Measurements from ENCODE around the gene TMPRSS11A. TPM values are rescaled to one million over a fixed set of nuclear protein-coding genes. Genes with fewer than 3 reads are reported as not detected.

The TMPRSS11A gene
- total and polyA plus RNA-seq, 2 donors (not counting 3 experiments of a cell fraction or from before 2014, with no cell fraction given): not detected

DNA sequence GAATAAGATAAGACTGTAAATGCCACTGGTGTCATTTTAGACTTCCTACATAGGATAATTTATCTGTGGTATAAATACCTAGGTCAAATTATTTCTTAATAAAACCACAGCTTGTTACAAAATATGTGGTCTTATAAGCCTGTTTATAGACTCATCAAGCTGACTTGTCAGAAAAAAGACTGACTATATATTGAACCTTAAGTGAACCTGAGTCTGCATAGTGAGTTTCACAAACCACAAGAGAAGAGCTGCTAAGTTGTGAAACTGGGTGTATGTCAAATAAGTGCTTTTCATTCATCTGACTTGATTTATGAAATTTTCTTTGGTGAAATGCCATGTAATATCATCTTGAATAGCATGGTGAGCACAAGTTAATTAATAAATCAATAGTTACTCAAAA, 48.4 kb upstream of the TMPRSS11A start:
- no peak overlapping the region for H3K4me2 ChIP-seq (ENCODE audit: insufficient read depth, low read length)
- no peak overlapping the region for H3K4me3 ChIP-seq (replicated peaks in 1 of 3; ENCODE audit: insufficient read depth in 1 of 3, low read depth in 1 of 3, low read length in 3 of 3)
- no peaks in the 10 kb centered on the region for H3K27me3 ChIP-seq (ENCODE audit: control insufficient read depth in 2 of 2, insufficient read depth in 2 of 2, low read length in 2 of 2)
- no peak for FAIRE-seq
- TF ChIP-seq JUN (IDR thresholded peaks at IDR 0.05; ENCODE audit: borderline replicate concordance, insufficient read depth, insufficient read length, low read depth): no peak
- no peak for TF ChIP-seq MYC (IDR thresholded peaks at IDR 0.05; ENCODE audit: low read depth, low read length)
- TF ChIP-seq, protein P1, sequence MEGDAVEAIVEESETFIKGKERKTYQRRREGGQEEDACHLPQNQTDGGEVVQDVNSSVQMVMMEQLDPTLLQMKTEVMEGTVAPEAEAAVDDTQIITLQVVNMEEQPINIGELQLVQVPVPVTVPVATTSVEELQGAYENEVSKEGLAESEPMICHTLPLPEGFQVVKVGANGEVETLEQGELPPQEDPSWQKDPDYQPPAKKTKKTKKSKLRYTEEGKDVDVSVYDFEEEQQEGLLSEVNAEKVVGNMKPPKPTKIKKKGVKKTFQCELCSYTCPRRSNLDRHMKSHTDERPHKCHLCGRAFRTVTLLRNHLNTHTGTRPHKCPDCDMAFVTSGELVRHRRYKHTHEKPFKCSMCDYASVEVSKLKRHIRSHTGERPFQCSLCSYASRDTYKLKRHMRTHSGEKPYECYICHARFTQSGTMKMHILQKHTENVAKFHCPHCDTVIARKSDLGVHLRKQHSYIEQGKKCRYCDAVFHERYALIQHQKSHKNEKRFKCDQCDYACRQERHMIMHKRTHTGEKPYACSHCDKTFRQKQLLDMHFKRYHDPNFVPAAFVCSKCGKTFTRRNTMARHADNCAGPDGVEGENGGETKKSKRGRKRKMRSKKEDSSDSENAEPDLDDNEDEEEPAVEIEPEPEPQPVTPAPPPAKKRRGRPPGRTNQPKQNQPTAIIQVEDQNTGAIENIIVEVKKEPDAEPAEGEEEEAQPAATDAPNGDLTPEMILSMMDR (IDR thresholded peaks at IDR 0.05; ENCODE audit: extremely low read depth in 1 of 2, insufficient read depth in 1 of 2, low read depth in 1 of 2, low read length in 2 of 2): no peak
- no peak for TF ChIP-seq FOS (IDR thresholded peaks at IDR 0.05; ENCODE audit: borderline replicate concordance, insufficient read depth, low read length)
- no peak for TF ChIP-seq EZH2 (IDR thresholded peaks at IDR 0.05; ENCODE audit: borderline replicate concordance, low read depth, low read length, severe bottlenecking)
- TF ChIP-seq, protein P2, sequence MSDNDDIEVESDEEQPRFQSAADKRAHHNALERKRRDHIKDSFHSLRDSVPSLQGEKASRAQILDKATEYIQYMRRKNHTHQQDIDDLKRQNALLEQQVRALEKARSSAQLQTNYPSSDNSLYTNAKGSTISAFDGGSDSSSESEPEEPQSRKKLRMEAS (IDR thresholded peaks at IDR 0.05; ENCODE audit: insufficient read depth, insufficient read length): no peak
- TF ChIP-seq POLR2AphosphoS5 (IDR thresholded peaks at IDR 0.05; ENCODE audit: insufficient read depth, low read depth, low read length): no peak
- no peak for TF ChIP-seq POLR2A (IDR thresholded peaks at IDR 0.05; ENCODE audit: low read depth, low read length)
- H3K4me1 ChIP-seq (ENCODE audit: control insufficient read depth, extremely low read depth, insufficient read depth, low read length): no peaks in the 10 kb centered on the region
- BruUV-seq (replicated peaks): no TSS peak
- H3K27ac ChIP-seq (ENCODE audit: insufficient read depth, low read depth, low read length): no peak overlapping the region
- H3K9me1 ChIP-seq (replicated peaks; ENCODE audit: control insufficient read depth, extremely low read depth, insufficient read depth, low read length): no peaks in the 10 kb centered on the region
- H3K9ac ChIP-seq (replicated peaks; ENCODE audit: extremely low read depth, insufficient read depth, low read length): no peak overlapping the region
- intact Hi-C loops (cut with micrococcal nuclease): no loop called here
- no peaks in the 10 kb centered on the region for H4K20me1 ChIP-seq (replicated peaks; ENCODE audit: control insufficient read depth, extremely low read depth, insufficient read depth, low read length)
- dilution Hi-C loops (cut with MboI; ENCODE audit: extremely low pct_ligation_motif_present, low sequenced_read_pairs): no loop called here
- no peak overlapping the region for H2AFZ ChIP-seq (ENCODE audit: low read depth, low read length)
- no peaks in the 10 kb centered on the region for H3K36me3 ChIP-seq (ENCODE audit: control insufficient read depth in 2 of 2, extremely low read depth in 1 of 2, insufficient read depth in 2 of 2, low read length in 2 of 2)
- no peaks in the 10 kb centered on the region for H3K79me2 ChIP-seq (ENCODE audit: control insufficient read depth, insufficient read depth, low read length)
- ChIA-PET CTCF (no interaction called here), POLR2A (no interaction called here)
- no peak for DNase-seq (ENCODE audit: low read depth, low spot score)
- no peaks in the 10 kb centered on the region for H3K9me3 ChIP-seq (replicated peaks; ENCODE audit: control insufficient read depth, insufficient read depth, low read length)

Measured in endothelial cell of umbilical vein (primary cell).